Ishikawa (cell line): ENCODE data around the gene TMEM245.

Source experiments
- CEBPB ChIP-seq: IDR thresholded peaks from 2 replicates; pipeline ENCODE4 v1.6.1; 2012
- EGR1 ChIP-seq: IDR thresholded peaks from 2 replicates; pipeline ENCODE4 v1.6.1; 2012
- EP300 ChIP-seq: IDR thresholded peaks from 2 replicates; pipeline ENCODE4 v1.6.1; 2012; ENCODE audit warnings: borderline replicate concordance
- TCF12 ChIP-seq: IDR thresholded peaks from 2 replicates; pipeline ENCODE4 v1.6.1; 2012; ENCODE audit warnings: low read depth
- YY1 ChIP-seq: IDR thresholded peaks from 2 replicates; pipeline ENCODE4 v1.6.1; 2012; ENCODE audit warnings: low read depth
- TF ChIP-seq, protein P1 (sequence below): IDR thresholded peaks from 2 replicates; pipeline ENCODE4 v1.6.1; 2012
- TF ChIP-seq, protein P2 (sequence below): IDR thresholded peaks from 2 replicates; pipeline ENCODE4 v1.6.1; 2012; ENCODE audit warnings: low read depth, mild to moderate bottlenecking

DNA sequence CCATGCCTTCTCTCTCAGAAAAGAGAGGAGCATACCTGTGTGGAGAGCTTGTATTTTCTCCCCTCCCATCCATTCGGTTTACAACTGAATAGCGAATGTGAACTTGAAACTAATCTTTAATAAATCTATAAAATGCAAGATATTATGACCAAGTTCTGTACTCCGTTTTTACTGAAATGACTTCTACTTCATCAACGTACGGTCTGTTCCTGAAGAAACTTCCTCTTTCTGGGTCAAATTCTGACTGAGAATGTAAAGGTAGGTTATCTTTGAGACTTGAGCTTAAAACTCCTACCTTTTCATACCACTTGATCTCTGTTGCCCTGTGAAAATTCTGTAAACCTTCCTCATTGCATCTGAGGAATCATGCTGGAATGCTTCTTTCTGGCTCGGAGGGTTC lies 102.3 kb downstream of the TMEM245 start:
- TF ChIP-seq, protein P1, sequence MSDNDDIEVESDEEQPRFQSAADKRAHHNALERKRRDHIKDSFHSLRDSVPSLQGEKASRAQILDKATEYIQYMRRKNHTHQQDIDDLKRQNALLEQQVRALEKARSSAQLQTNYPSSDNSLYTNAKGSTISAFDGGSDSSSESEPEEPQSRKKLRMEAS = no peak
- TF ChIP-seq EP300 = no peak
- TF ChIP-seq YY1 = no peak
- TF ChIP-seq TCF12 = no peak
- no peak for TF ChIP-seq CEBPB
- TF ChIP-seq, protein P2, sequence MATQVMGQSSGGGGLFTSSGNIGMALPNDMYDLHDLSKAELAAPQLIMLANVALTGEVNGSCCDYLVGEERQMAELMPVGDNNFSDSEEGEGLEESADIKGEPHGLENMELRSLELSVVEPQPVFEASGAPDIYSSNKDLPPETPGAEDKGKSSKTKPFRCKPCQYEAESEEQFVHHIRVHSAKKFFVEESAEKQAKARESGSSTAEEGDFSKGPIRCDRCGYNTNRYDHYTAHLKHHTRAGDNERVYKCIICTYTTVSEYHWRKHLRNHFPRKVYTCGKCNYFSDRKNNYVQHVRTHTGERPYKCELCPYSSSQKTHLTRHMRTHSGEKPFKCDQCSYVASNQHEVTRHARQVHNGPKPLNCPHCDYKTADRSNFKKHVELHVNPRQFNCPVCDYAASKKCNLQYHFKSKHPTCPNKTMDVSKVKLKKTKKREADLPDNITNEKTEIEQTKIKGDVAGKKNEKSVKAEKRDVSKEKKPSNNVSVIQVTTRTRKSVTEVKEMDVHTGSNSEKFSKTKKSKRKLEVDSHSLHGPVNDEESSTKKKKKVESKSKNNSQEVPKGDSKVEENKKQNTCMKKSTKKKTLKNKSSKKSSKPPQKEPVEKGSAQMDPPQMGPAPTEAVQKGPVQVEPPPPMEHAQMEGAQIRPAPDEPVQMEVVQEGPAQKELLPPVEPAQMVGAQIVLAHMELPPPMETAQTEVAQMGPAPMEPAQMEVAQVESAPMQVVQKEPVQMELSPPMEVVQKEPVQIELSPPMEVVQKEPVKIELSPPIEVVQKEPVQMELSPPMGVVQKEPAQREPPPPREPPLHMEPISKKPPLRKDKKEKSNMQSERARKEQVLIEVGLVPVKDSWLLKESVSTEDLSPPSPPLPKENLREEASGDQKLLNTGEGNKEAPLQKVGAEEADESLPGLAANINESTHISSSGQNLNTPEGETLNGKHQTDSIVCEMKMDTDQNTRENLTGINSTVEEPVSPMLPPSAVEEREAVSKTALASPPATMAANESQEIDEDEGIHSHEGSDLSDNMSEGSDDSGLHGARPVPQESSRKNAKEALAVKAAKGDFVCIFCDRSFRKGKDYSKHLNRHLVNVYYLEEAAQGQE = no peak
- TF ChIP-seq EGR1 = no peak
